ENCODE measurements around the gene NPR2. TPM values are rescaled to one million over a fixed set of nuclear protein-coding genes. Genes with fewer than 3 reads are reported as not detected.

The NPR2 gene
- total RNA-seq, 1 experiment from 2014 or later, result 18.8 TPM

- Histone ChIP-seq H3K9me3 (ENCODE audit: control insufficient read depth in 1 of 2, insufficient read depth in 1 of 2, low read depth in 1 of 2, low read length in 2 of 2) (no peaks in the 10 kb centered on the region), H3K4me1 (ENCODE audit: control insufficient read depth in 1 of 2, insufficient read depth in 2 of 2, low read length in 2 of 2) (peaks cover 3 to 25% of the 10 kb centered on the region in 2 experiments; a peak in 3 of 4 replicates), H3K27me3 (ENCODE audit: insufficient read depth, low read length) (no peaks in the 10 kb centered on the region), H3K9me2 (ENCODE audit: insufficient read depth) (no peaks in the 10 kb centered on the region), H2AFZ (ENCODE audit: low read depth, low read length, poor library complexity, severe bottlenecking) (no peak overlapping the region), H3K27ac (ENCODE audit: low read depth, low read length) (no peak overlapping the region), H4K20me1 (ENCODE audit: insufficient read depth) (no peaks in the 10 kb centered on the region), H3K79me2 (ENCODE audit: insufficient read depth, low read length) (no peaks in the 10 kb centered on the region), H3K4me3 (replicated peaks in 1 of 2; ENCODE audit: low read depth in 1 of 2, low read length in 2 of 2) (no peak overlapping the region), H3K36me3 (ENCODE audit: control insufficient read depth in 1 of 2, insufficient read depth in 2 of 2, low read length in 2 of 2) (no peaks in the 10 kb centered on the region), H3K9ac (ENCODE audit: low read length) (no peak overlapping the region), H3K4me2 (ENCODE audit: low read length) (no peak overlapping the region)
- RAD21 ChIA-PET (ENCODE audit: low non-redundant PET in 1 of 2, low total read pairs in 2 of 2, uncharacterized antibody in 2 of 2, unreplicated experiment in 2 of 2), result no interaction called here
- intact Hi-C loops (cut with micrococcal nuclease), result no loop called here
- no peak for TF ChIP-seq ZNF274 (IDR thresholded peaks at IDR 0.05; ENCODE audit: low read depth, low read length)
- no peak for TF ChIP-seq CTCF (IDR thresholded peaks at IDR 0.05 in 2 of 3, conservative IDR thresholded peaks at IDR 0.05 in 1 of 3; ENCODE audit: borderline replicate concordance in 1 of 3, insufficient read depth in 1 of 3, low read depth in 2 of 3, low read length in 2 of 3)
- TF ChIP-seq POLR2AphosphoS5 (IDR thresholded peaks at IDR 0.05; ENCODE audit: low read depth, low read length), result no peak
- TF ChIP-seq TCF7L2 (IDR thresholded peaks at IDR 0.05; ENCODE audit: borderline replicate concordance, extremely low read depth, insufficient read depth, insufficient read length), result no peak
- TF ChIP-seq CBX3 (IDR thresholded peaks at IDR 0.05; ENCODE audit: low read depth), result no peak
- ATAC-seq (no peak), DNase-seq (ENCODE audit: low read depth, low spot score) (no peak)
- CTCF ChIA-PET, result no interaction called here
- BruUV-seq (replicated peaks), result no TSS peak
- POLR2A ChIA-PET, result no interaction called here
These were observed 41.4 kb downstream of the NPR2 start for GRCh38 chr9:35832814-35833213.
